Neural cell (in vitro differentiated cells): ENCODE data around the gene ATP9B. TPM values are rescaled to one million over a fixed set of nuclear protein-coding genes. Genes with fewer than 3 reads are reported as not detected.

Experiments
- H2AFZ ChIP-seq: fragments of 200-600, 300-800 bp; sonication (generic), shearing (Covaris generic); 2 replicates; pipeline ENCODE4 v1.6.0; 2014; ENCODE audit warnings: low read depth, mild to moderate bottlenecking, antibody characterized with exemption, low read length, moderate library complexity
- H3F3A ChIP-seq: fragments of 200-600 bp; shearing (Covaris generic); 2 replicates; pipeline ENCODE4 v1.6.1; 2016; ENCODE audit warnings: mild to moderate bottlenecking, moderate library complexity, mixed read lengths, antibody characterized with exemption, low read length; ENCODE audit not compliant: insufficient read depth, poor library complexity, severe bottlenecking
- H3K27ac ChIP-seq: fragments of 200-600, 300-800 bp; sonication (generic), shearing (Covaris generic); 2 replicates; pipeline ENCODE4 v1.5.1; 2014; ENCODE audit warnings: mild to moderate bottlenecking, low read length, moderate library complexity
- H3K27me3 ChIP-seq: fragments of 300-800, 200-600 bp; sonication (generic), shearing (Covaris generic); 2 replicates; pipeline ENCODE4 v1.6.0; 2014; ENCODE audit warnings: mild to moderate bottlenecking, low read depth, low read length, moderate library complexity; ENCODE audit not compliant: insufficient read depth
- H3K36me3 ChIP-seq: fragments of 300-800, 200-600 bp; sonication (generic), shearing (Covaris generic); 2 replicates; pipeline ENCODE4 v1.5.1; 2014; ENCODE audit warnings: mild to moderate bottlenecking, antibody characterized with exemption, low read length, moderate library complexity; ENCODE audit not compliant: insufficient read depth
- H3K4me2 ChIP-seq: fragments of 300-800, 200-600 bp; sonication (generic), shearing (Covaris generic); 2 replicates; pipeline ENCODE4 v1.6.0; 2014; ENCODE audit warnings: mild to moderate bottlenecking, low read length
- H3K4me3 ChIP-seq: fragments of 300-800, 200-600 bp; sonication (generic), shearing (Covaris generic); 2 replicates; pipeline ENCODE4 v1.5.1; 2014; ENCODE audit warnings: mild to moderate bottlenecking, low read length, moderate library complexity
- H3K79me2 ChIP-seq: fragments of 200-600 bp; shearing (Covaris generic); replicated peaks from 2 replicates; pipeline ENCODE4 v1.6.0; 2014; ENCODE audit warnings: mild to moderate bottlenecking, low read length, moderate library complexity; ENCODE audit not compliant: insufficient read depth
- H3K9ac ChIP-seq: fragments of 300-800, 200-600 bp; sonication (generic), shearing (Covaris generic); 2 replicates; pipeline ENCODE4 v1.6.1; 2016; ENCODE audit warnings: mild to moderate bottlenecking, low read length, mixed read lengths
- H3K9me2 ChIP-seq: fragments of 200-600 bp; shearing (Covaris generic); 2 replicates; pipeline ENCODE4 v1.6.1; 2016; ENCODE audit warnings: mild to moderate bottlenecking, low read length, mixed read lengths; ENCODE audit not compliant: insufficient read depth
- H3K9me3 ChIP-seq: fragments of 200-600, 300-800 bp; sonication (generic), shearing (Covaris generic); 2 replicates; pipeline ENCODE4 v1.6.1; 2016; ENCODE audit warnings: mild to moderate bottlenecking, mixed run types, low read length, moderate library complexity, mixed read lengths
- H4K20me1 ChIP-seq: fragments of 200-600 bp; shearing (Covaris generic); 2 replicates; pipeline ENCODE4 v1.6.1; 2016; ENCODE audit warnings: mild to moderate bottlenecking, mixed run types; ENCODE audit not compliant: insufficient read depth
- CTCF ChIP-seq: fragments of 450-650 bp; IDR thresholded peaks from 2 replicates; pipeline ENCODE4 v1.5.1; 2014; ENCODE audit warnings: antibody characterized with exemption, mild to moderate bottlenecking, moderate library complexity; ENCODE audit not compliant: poor library complexity, severe bottlenecking
- EP300 ChIP-seq: fragments of 450-650 bp; conservative IDR thresholded peaks from 2 replicates; pipeline ENCODE4 v1.6.1; 2014; ENCODE audit warnings: antibody characterized with exemption, mild to moderate bottlenecking, moderate library complexity; ENCODE audit not compliant: poor library complexity, severe bottlenecking
- EZH2 ChIP-seq: fragments of 200-600, 300-800 bp; shearing (Covaris generic), sonication (generic); IDR thresholded peaks from 2 replicates; pipeline ENCODE4 v1.6.1; 2014; ENCODE audit warnings: antibody characterized with exemption, low read length, borderline replicate concordance, mild to moderate bottlenecking; ENCODE audit not compliant: insufficient read depth, poor library complexity, severe bottlenecking
- MXI1 ChIP-seq: fragments of 450-650 bp; conservative IDR thresholded peaks from 2 replicates; pipeline ENCODE4 v1.6.1; 2014; ENCODE audit warnings: antibody characterized with exemption, mild to moderate bottlenecking; ENCODE audit not compliant: poor library complexity, severe bottlenecking
- POLR2AphosphoS5 ChIP-seq: IDR thresholded peaks from 2 replicates; pipeline ENCODE4 v1.6.1; 2012
- RAD21 ChIP-seq: fragments of 450-650 bp; conservative IDR thresholded peaks from 2 replicates; pipeline ENCODE4 v1.6.1; 2014; ENCODE audit warnings: antibody characterized with exemption, mild to moderate bottlenecking, moderate library complexity
- REST ChIP-seq: IDR thresholded peaks from 2 replicates; pipeline ENCODE4 v1.6.1; 2012; ENCODE audit warnings: borderline replicate concordance
- SMC3 ChIP-seq: fragments of 450-650 bp; conservative IDR thresholded peaks from 2 replicates; pipeline ENCODE4 v1.6.1; 2014; ENCODE audit warnings: antibody characterized with exemption, mild to moderate bottlenecking, moderate library complexity; ENCODE audit not compliant: poor library complexity
- TAF1 ChIP-seq: IDR thresholded peaks from 2 replicates; pipeline ENCODE4 v1.6.1; 2012; ENCODE audit warnings: low read depth
- polyA plus RNA-seq: library from polyadenylated mRNA; depleted of rRNA; stranded (reverse); fragments of >200 nt; gene quantifications from 2 replicates; pipeline ENCODE4 v1.2.3, GENCODE V29; 2014

The ATP9B gene
- polyA plus RNA-seq, 1 donor from 2014 or later = 15.4 TPM

DNA sequence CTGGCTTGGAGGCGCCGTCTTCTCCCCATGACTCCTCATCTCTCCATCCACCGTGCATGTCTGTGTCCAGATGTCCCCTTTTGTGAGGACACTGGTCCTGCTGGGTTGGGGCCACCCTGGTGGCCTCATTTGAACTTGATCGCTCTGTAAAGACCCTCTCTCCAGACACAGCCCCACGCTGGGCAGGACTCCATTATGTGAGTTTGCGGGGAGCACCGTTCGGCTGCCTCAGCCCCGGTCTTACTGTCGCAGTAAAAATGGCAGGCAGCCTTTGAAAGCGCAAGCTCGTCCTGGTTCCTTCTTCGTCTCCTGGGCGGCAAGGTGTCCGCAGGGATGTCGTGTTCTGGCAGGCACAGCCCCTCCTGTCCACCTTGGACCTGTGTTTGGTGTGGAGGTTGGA is 344.2 kb downstream of the ATP9B start:
- Histone ChIP-seq H3K79me2 (no peaks in the 10 kb centered on the region), H3K4me2 (no peak overlapping the region), H3K9me3 (no peaks in the 10 kb centered on the region), H2AFZ (no peak overlapping the region), H3K27ac (no peak overlapping the region), H4K20me1 (no peaks in the 10 kb centered on the region), H3K27me3 (no peaks in the 10 kb centered on the region), H3K9me2 (no peaks in the 10 kb centered on the region), H3F3A (no peaks in the 10 kb centered on the region), H3K9ac (no peak overlapping the region), H3K4me3 (no peak overlapping the region), H3K36me3 (no peaks in the 10 kb centered on the region)
- TF ChIP-seq CTCF = no peak
- no peak for TF ChIP-seq EP300
- TF ChIP-seq REST = no peak
- TF ChIP-seq SMC3 = no peak
- no peak for TF ChIP-seq MXI1
- TF ChIP-seq RAD21 = no peak
- TF ChIP-seq POLR2AphosphoS5 = no peak

GRCh38 chr18:79413901-79414300 is 344.7 kb downstream of the ATP9B start:
- Histone ChIP-seq H3K9me3 (no peaks in the 10 kb centered on the region), H3K36me3 (no peaks in the 10 kb centered on the region), H3K27me3 (no peaks in the 10 kb centered on the region), H3K9ac (no peak overlapping the region), H3K4me3 (no peak overlapping the region), H3K4me2 (no peak overlapping the region), H3K79me2 (no peaks in the 10 kb centered on the region), H3F3A (no peaks in the 10 kb centered on the region), H3K27ac (no peak overlapping the region), H4K20me1 (no peaks in the 10 kb centered on the region), H3K9me2 (no peaks in the 10 kb centered on the region), H2AFZ (no peak overlapping the region)
- TF ChIP-seq TAF1 = no peak
- TF ChIP-seq POLR2AphosphoS5 = no peak
- no peak for TF ChIP-seq MXI1
- TF ChIP-seq EZH2 = no peak
- TF ChIP-seq EP300 = no peak
- TF ChIP-seq REST = no peak
- no peak for TF ChIP-seq CTCF
- TF ChIP-seq SMC3 = no peak
- TF ChIP-seq RAD21 = no peak
